ENCODE measurements around the gene ZDHHC14. TPM values are rescaled to one million over a fixed set of nuclear protein-coding genes. Genes with fewer than 3 reads are reported as not detected.
"Not testable (repeated sequence)": the region's sequence is repeated elsewhere in the genome, so short reads cannot be mapped to it uniquely, and the experiment has no call there.

Gene ZDHHC14
- total RNA-seq, 4 donors from 2014 or later: 9.1 to 20.6 (median 12.5) TPM

- Histone ChIP-seq H3K36me3 (no peaks in the 10 kb centered on the region), H3K4me1 (peaks cover 0 to 15% (median 2%) of the 10 kb centered on the region in 4 donors), H3K27me3 (no peaks in the 10 kb centered on the region), H3K9me3 (no peaks in the 10 kb centered on the region), H3K27ac (peak overlapping the region; percentile 90 to 98 (median 94)), H3K4me3 (peak overlapping the region; percentile 90 to 97 (median 94))
- TF ChIP-seq CTCF (IDR thresholded peaks at IDR 0.05) (no peak), POLR2A (IDR thresholded peaks at IDR 0.05) (no peak)
- peak; percentile 73 to 86 (median 78) for DNase-seq
Measured at GRCh38 chr6:157381631-157382621, 936 bp downstream of the ZDHHC14 start.

GRCh38 chr6:157382821-157383220 lies 1.8 kb downstream of the ZDHHC14 start:
- Histone ChIP-seq H3K36me3 (no peaks in the 10 kb centered on the region), H3K27me3 (no peaks in the 10 kb centered on the region), H3K9me3 (no peaks in the 10 kb centered on the region), H3K27ac (no peak overlapping the region), H3K4me3 (peak overlapping the region; percentile 90 to 97 (median 94)), H3K4me1 (peaks cover 0 to 15% (median 2%) of the 10 kb centered on the region in 4 donors)
- no peak for DNase-seq
- TF ChIP-seq CTCF (IDR thresholded peaks at IDR 0.05) (no peak), POLR2A (IDR thresholded peaks at IDR 0.05) (no peak)

GRCh38 chr6:157383471-157383870 lies 2.5 kb downstream of the ZDHHC14 start:
- H3K27me3 ChIP-seq: no peaks in the 10 kb centered on the region
- no peak overlapping the region for H3K27ac ChIP-seq
- TF ChIP-seq CTCF (IDR thresholded peaks at IDR 0.05) (no peak), POLR2A (IDR thresholded peaks at IDR 0.05) (no peak)
- H3K36me3 ChIP-seq: no peaks in the 10 kb centered on the region
- no peaks in the 10 kb centered on the region for H3K9me3 ChIP-seq
- H3K4me3 ChIP-seq: no peak overlapping the region
- peaks cover 0 to 15% (median 2%) of the 10 kb centered on the region in 4 donors for H3K4me1 ChIP-seq
- DNase-seq: no peak

- DNase-seq, H3K27ac ChIP-seq, H3K27me3 ChIP-seq, H3K36me3 ChIP-seq, H3K9me3 ChIP-seq, H3K4me3 ChIP-seq: not testable (repeated sequence)
- H3K4me1 ChIP-seq: peaks cover 0 to 15% (median 2%) of the 10 kb centered on the region in 4 donors
Measured at GRCh38 chr6:157384962-157385361, 4.0 kb downstream of the ZDHHC14 start.

GRCh38 chr6:157385482-157385881 lies 4.5 kb downstream of the ZDHHC14 start:
- H3K27ac ChIP-seq: no peak overlapping the region
- no peak for TF ChIP-seq POLR2A (IDR thresholded peaks at IDR 0.05)
- no peak for TF ChIP-seq CTCF (IDR thresholded peaks at IDR 0.05)

GRCh38 chr6:157386023-157386422 lies 5.0 kb downstream of the ZDHHC14 start:
- Histone ChIP-seq H3K27me3 (no peaks in the 10 kb centered on the region), H3K9me3 (peaks cover 0 to 12% (median 0%) of the 10 kb centered on the region in 4 donors), H3K36me3 (no peaks in the 10 kb centered on the region), H3K4me1 (peaks cover 0 to 15% (median 2%) of the 10 kb centered on the region in 4 donors), H3K27ac (no peak overlapping the region), H3K4me3 (no peak overlapping the region)
- TF ChIP-seq POLR2A (IDR thresholded peaks at IDR 0.05) (no peak), CTCF (IDR thresholded peaks at IDR 0.05) (no peak)
- DNase-seq: no peak

More at GRCh38 chr6:157385482-157385881, 4.5 kb downstream of the ZDHHC14 start:
- no peaks in the 10 kb centered on the region for H3K27me3 ChIP-seq
- no peak overlapping the region for H3K4me3 ChIP-seq
- DNase-seq: no peak
- no peaks in the 10 kb centered on the region for H3K36me3 ChIP-seq
- H3K4me1 ChIP-seq: peaks cover 0 to 15% (median 2%) of the 10 kb centered on the region in 4 donors
- peaks cover 0 to 6% (median 0%) of the 10 kb centered on the region in 4 donors for H3K9me3 ChIP-seq

Measured in Peyer's patch (tissue), 4 donors.